Sigmoid colon (tissue), 7 donors: ENCODE results near the gene CLCN3. TPM values are rescaled to one million over a fixed set of nuclear protein-coding genes. Genes with fewer than 3 reads are reported as not detected.

Experiments
- DNase-seq: peaks from one replicate; pipeline ENCODE4 v3.0.0-alpha.2; 2019
- H3K27ac ChIP-seq, 4 donors: fragments of 200-600 bp; sonication (generic); one replicate each; pipeline ENCODE4 v1.5.1; 2016 to 2019; ENCODE audit warnings: mild to moderate bottlenecking in 1 of 4
- H3K27me3 ChIP-seq, 3 donors: fragments of 200-600 bp; sonication (generic); one replicate each; pipeline ENCODE4 v1.5.1; 2019; ENCODE audit warnings: mild to moderate bottlenecking in 1 of 3
- H3K36me3 ChIP-seq, 4 donors: fragments of 200-600 bp; sonication (generic); one replicate each; pipeline ENCODE4 v1.5.1; 2016 to 2019
- H3K4me1 ChIP-seq, 4 donors: fragments of 200-600 bp; sonication (generic); one replicate each; pipeline ENCODE4 v1.5.1; 2017 to 2019
- H3K4me3 ChIP-seq, 4 donors: fragments of 200-600 bp; sonication (generic); one replicate each; pipeline ENCODE4 v1.5.1; 2017 to 2019; ENCODE audit warnings: mild to moderate bottlenecking in 2 of 4, moderate library complexity in 1 of 4
- H3K9me3 ChIP-seq, 4 donors: fragments of 200-600 bp in 3 of 4; sonication (generic) in 3 of 4; one replicate each; pipeline versions ENCODE4 v1.5.1 to v1.6.1; 2013 to 2019
- EP300 ChIP-seq, 4 donors: sonication (generic); formaldehyde crosslinking; IDR thresholded peaks; one replicate each; pipeline ENCODE4 v1.6.1; 2017; ENCODE audit warnings: antibody characterized with exemption in 4 of 4
- POLR2A ChIP-seq, 2 donors: fragments of 450-650 bp; IDR thresholded peaks; one replicate each; pipeline ENCODE4 v1.6.1; 2016; ENCODE audit warnings: antibody characterized with exemption in 2 of 2, mild to moderate bottlenecking in 2 of 2, moderate library complexity in 2 of 2
- POLR2AphosphoS5 ChIP-seq, 4 donors: sonication (generic); formaldehyde crosslinking; IDR thresholded peaks; one replicate each; pipeline ENCODE4 v1.6.1; 2017; ENCODE audit warnings: antibody characterized with exemption in 4 of 4
- WGBS, 2 donors: extraction: QIAGEN DNeasy Blood & Tissue Kit; methylation state at CpG; one replicate each; pipeline ENCODE4 v1.1.7; 2013; 5-methylcytosine and 5-hydroxymethylcytosine counted together
- intact Hi-C: fragments of 100-400 bp; cut with DNase I; formaldehyde crosslinking; loops from one replicate; pipeline ENCODE4 v1.15.1; 2023
- polyA plus RNA-seq, 3 donors: library from polyadenylated mRNA; stranded (reverse); fragments of 200-250 nt; gene quantifications; one replicate each; pipeline ENCODE4 v1.2.3, GENCODE V29; 2013
- total RNA-seq, 4 donors: library from RNA; depleted of rRNA; stranded (reverse); fragments of >200 nt; gene quantifications; one replicate each; pipeline ENCODE4 v1.1.0, GENCODE V29; 2016
- TF ChIP-seq, protein P1 (sequence below), 4 experiments: fragments of 450-650 bp in 3 of 4; fragments of 200-600 bp in 1 of 4; IDR thresholded peaks; one replicate each; pipeline ENCODE4 v1.5.1; 2016 to 2019; ENCODE audit warnings: antibody characterized with exemption in 4 of 4, mild to moderate bottlenecking in 3 of 4, moderate library complexity in 2 of 4
- donor health status: healthy with polysubstance abuse.
- donor health status: Bipolar disorder and iron deficiency.
- donor health status: healthy.

The CLCN3 gene
- total and polyA plus RNA-seq, 7 donors = 8.6 to 37.1 (median 16.0) TPM

DNA sequence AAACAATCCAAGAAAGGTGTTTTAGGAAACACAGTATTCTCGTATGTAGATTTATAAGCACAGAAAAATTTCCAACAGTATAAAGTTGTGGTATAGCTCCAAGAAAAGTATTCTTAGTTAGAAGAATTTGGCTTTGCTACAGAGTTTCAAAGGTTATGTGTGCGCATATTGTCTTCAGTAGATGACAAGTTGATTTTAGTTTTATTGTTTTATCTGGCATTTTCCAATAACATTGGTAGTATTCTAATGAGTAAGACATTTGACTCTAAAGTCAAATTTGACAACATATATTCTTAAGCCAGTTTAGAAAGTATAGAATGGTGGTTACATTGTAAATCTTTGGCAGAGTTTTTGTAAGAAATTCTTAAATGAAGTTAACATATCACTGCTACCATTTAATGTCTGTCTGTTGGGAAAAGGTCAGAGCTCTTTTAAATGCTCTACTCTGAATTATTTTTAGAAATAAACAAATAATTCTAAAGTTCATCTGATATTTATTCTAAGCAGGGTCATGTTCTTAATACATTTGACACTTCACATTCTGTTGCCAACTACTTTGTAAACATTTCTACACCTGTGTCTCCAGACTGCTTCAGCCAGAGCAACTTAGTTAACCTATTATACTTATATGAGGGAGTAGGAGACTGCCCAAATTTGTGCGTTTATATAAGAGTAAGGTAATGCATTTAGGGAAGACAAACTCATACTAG, 30.0 kb downstream of the CLCN3 start:
- no peaks in the 10 kb centered on the region for H3K27me3 ChIP-seq
- H3K9me3 ChIP-seq = no peaks in the 10 kb centered on the region
- peaks cover 0 to 26% (median 18%) of the 10 kb centered on the region in 4 donors for H3K4me1 ChIP-seq
- H3K27ac ChIP-seq = peak overlapping the region; percentile 54 to 66 (median 58)
- WGBS, 2 donors = 18 to 68% methylated on average over 3 of the region's 3 CpGs
- no peak for DNase-seq
- H3K36me3 ChIP-seq = no peaks in the 10 kb centered on the region
- intact Hi-C loops = no loop called here
- TF ChIP-seq POLR2AphosphoS5 (IDR thresholded peaks at IDR 0.05) (peak in 1 of 4 donors; percentile 13), EP300 (IDR thresholded peaks at IDR 0.05) (no peak)
- no peak overlapping the region for H3K4me3 ChIP-seq

DNA sequence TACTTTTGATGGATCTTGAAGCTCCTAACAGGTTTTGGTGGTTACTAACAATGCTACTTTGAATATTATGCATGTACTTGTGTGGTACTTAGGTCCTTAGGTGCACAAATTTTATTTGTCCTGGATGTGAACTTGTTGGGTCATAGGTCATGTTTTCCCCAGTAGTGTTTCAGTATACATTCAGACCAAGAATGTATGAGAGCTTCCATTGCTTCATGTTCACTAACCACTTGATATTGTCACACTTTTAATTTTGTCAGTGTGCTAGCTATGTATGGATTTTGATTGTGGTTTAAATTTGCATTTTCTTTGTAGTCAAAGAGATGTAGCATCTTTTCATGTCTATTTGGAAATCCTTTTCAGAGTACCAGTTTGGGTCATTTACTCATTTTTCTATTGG, 32.2 kb downstream of the CLCN3 start:
- Histone ChIP-seq H3K36me3 (no peaks in the 10 kb centered on the region), H3K4me3 (no peak overlapping the region), H3K4me1 (peaks cover 0 to 26% (median 18%) of the 10 kb centered on the region in 4 donors), H3K27me3 (no peaks in the 10 kb centered on the region), H3K9me3 (no peaks in the 10 kb centered on the region), H3K27ac (no peak overlapping the region)
- TF ChIP-seq POLR2A (IDR thresholded peaks at IDR 0.05) = no peak
- no peak for TF ChIP-seq EP300 (IDR thresholded peaks at IDR 0.05)
- no peak for TF ChIP-seq POLR2AphosphoS5 (IDR thresholded peaks at IDR 0.05)
- TF ChIP-seq, protein P1, sequence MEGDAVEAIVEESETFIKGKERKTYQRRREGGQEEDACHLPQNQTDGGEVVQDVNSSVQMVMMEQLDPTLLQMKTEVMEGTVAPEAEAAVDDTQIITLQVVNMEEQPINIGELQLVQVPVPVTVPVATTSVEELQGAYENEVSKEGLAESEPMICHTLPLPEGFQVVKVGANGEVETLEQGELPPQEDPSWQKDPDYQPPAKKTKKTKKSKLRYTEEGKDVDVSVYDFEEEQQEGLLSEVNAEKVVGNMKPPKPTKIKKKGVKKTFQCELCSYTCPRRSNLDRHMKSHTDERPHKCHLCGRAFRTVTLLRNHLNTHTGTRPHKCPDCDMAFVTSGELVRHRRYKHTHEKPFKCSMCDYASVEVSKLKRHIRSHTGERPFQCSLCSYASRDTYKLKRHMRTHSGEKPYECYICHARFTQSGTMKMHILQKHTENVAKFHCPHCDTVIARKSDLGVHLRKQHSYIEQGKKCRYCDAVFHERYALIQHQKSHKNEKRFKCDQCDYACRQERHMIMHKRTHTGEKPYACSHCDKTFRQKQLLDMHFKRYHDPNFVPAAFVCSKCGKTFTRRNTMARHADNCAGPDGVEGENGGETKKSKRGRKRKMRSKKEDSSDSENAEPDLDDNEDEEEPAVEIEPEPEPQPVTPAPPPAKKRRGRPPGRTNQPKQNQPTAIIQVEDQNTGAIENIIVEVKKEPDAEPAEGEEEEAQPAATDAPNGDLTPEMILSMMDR (IDR thresholded peaks at IDR 0.05) = no peak
- intact Hi-C loops = no loop called here
- no peak for DNase-seq

DNA sequence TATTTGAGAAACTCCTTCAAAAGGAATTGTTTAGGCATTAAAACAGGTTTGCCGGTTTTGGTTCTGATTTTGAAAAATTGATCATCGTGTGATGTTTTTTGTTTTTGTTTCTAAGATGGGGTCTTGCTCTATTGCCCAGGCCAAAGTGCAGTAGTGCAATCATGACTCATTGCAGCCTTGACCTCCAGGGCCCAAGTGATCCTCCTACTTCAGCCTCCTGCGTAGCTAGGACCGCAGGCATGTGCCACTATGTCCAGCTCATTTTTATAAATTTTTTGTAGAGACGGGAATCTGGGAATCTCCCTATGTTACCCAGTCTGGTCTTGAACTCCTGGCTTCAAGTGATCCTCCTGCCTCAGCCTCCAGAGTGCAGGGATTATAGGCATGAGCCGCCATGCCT, 35.0 kb downstream of the CLCN3 start:
- Histone ChIP-seq H3K9me3 (no peaks in the 10 kb centered on the region), H3K27me3 (no peaks in the 10 kb centered on the region), H3K4me3 (no peak overlapping the region), H3K36me3 (no peaks in the 10 kb centered on the region), H3K4me1 (peaks cover 0 to 30% (median 18%) of the 10 kb centered on the region in 4 donors), H3K27ac (no peak overlapping the region)
- WGBS, 2 donors = 96 to 98% methylated on average over 6 of the region's 6 CpGs
- DNase-seq = no peak
- intact Hi-C loops = loop anchor here (2.0 kb wide), 1 partner anchor 17 kb away; no protein-coding TSS in a partner anchor
- TF ChIP-seq, protein P1 (IDR thresholded peaks at IDR 0.05) = no peak

DNA sequence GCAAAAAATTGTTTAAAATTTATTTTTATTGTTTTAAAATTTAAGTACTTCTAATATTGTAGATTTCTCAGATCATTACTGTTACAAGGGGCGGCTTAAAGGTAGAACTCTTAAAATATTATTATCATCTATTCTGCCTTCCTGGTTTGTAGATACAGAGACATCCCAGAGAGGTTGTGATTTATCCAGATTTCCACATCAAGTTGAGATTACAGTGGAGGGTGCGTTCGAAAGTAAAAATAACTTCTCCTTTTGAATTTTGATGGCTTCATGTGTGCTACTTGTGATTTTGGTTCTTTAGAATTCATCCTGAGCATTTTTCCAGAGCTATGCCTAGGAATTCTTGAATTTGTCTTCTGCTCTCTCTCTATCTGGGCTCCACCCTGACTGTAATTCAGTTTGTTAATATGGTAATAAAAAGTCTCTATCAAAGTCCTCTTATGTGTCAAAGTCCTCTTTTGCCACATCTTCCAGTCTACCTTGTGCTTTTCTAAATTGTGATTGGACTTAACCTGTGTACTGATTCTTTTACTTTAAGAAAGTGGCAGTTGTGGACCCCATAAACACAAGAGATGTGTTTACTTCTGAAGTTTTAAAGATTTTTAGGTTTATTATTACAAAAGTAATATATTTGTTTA, 37.2 kb downstream of the CLCN3 start:
- H3K9me3 ChIP-seq = no peaks in the 10 kb centered on the region
- H3K36me3 ChIP-seq = no peaks in the 10 kb centered on the region
- H3K27me3 ChIP-seq = no peaks in the 10 kb centered on the region
- no peak overlapping the region for H3K4me3 ChIP-seq
- 20 to 67% methylated on average over 3 of the region's 3 CpGs for WGBS, 2 donors
- H3K4me1 ChIP-seq = peaks cover 0 to 41% (median 13%) of the 10 kb centered on the region in 4 donors
- peak overlapping the region in 1 of 4 donors; percentile 83 for H3K27ac ChIP-seq
- no peak for DNase-seq
- intact Hi-C loops = no loop called here
- TF ChIP-seq EP300 (IDR thresholded peaks at IDR 0.05) = no peak
- TF ChIP-seq POLR2AphosphoS5 (IDR thresholded peaks at IDR 0.05) = no peak
- TF ChIP-seq, protein P1 (IDR thresholded peaks at IDR 0.05) = no peak
- TF ChIP-seq POLR2A (IDR thresholded peaks at IDR 0.05) = no peak

DNA sequence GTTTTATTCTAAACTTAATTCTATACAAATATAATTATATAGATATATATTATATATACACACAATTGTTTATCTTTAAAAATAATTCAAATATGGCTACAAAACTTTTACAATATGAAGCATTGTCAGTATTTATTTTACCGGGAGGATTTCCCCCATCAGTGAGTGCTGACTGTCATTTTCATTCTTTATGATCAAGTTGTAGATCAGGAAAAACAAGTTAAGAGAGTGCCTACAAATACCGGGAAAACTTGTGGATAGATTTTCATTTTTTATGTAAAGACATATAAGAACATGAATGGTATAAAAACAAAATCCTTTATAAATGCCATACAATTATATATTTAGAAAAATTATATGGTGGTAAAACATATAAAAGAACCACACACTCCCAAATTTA, 37.8 kb downstream of the CLCN3 start:
- 20 to 59% methylated on average over 2 of the region's 2 CpGs for WGBS, 2 donors
- intact Hi-C loops = no loop called here
- TF ChIP-seq, protein P1 (IDR thresholded peaks at IDR 0.05) = no peak
- TF ChIP-seq POLR2A (IDR thresholded peaks at IDR 0.05) (no peak), EP300 (IDR thresholded peaks at IDR 0.05) (no peak)
- no peak overlapping the region for H3K4me3 ChIP-seq
- DNase-seq = no peak
- peaks cover 0 to 42% (median 14%) of the 10 kb centered on the region in 4 donors for H3K4me1 ChIP-seq
- H3K9me3 ChIP-seq = no peaks in the 10 kb centered on the region
- no peaks in the 10 kb centered on the region for H3K36me3 ChIP-seq
- peak overlapping the region in 3 of 4 donors; percentile 66 to 89 (median 83) for H3K27ac ChIP-seq
- H3K27me3 ChIP-seq = no peaks in the 10 kb centered on the region
